GM19238 (cell line): ENCODE measurements around the gene CFDP1.

Experiments
- DNase-seq: peaks from one replicate; pipeline ENCODE4 v3.0.0; 2011; ENCODE audit warnings: low spot score; ENCODE audit not compliant: insufficient read length

CFDP1 gene

DNA sequence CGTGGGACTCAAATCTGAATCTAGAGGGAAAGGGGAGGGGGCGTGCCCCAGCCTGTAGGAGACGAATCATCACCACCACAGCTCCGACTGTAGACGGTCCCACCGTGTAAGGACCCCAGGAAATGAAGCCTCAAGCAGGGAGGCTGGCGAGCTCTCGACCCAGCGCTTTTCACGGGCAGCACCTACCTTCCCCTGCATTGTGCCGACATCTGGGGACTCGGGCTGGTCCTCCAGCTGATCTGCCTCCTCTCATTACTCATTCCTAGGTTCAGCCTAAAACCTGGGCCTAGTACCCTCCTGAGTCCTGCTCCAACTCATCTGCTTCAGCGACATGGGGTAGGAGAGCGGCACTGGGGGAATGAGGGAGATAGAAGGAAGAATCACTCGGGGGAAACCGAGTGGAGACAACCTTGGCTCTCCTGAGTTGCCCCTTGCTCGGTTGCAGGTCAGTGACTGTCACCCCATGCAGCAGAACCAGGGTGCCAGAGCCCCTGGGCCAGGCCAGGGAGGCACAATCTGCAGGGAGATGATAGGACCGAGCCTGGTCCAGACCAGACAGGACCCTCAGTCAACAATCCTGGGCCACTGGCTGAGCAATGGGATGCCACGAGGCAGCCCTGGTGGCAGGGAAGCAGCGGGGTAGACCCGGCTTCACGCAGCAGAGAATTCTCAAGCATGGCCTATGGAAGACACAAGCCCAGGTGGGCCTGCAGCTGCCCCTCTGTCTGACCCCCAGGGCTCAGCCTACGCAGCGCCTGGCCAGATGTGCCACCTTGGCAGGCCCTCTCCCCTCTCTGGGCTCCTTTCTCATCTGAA lies 181.0 kb downstream of the CFDP1 start:
- no peak for DNase-seq

DNA sequence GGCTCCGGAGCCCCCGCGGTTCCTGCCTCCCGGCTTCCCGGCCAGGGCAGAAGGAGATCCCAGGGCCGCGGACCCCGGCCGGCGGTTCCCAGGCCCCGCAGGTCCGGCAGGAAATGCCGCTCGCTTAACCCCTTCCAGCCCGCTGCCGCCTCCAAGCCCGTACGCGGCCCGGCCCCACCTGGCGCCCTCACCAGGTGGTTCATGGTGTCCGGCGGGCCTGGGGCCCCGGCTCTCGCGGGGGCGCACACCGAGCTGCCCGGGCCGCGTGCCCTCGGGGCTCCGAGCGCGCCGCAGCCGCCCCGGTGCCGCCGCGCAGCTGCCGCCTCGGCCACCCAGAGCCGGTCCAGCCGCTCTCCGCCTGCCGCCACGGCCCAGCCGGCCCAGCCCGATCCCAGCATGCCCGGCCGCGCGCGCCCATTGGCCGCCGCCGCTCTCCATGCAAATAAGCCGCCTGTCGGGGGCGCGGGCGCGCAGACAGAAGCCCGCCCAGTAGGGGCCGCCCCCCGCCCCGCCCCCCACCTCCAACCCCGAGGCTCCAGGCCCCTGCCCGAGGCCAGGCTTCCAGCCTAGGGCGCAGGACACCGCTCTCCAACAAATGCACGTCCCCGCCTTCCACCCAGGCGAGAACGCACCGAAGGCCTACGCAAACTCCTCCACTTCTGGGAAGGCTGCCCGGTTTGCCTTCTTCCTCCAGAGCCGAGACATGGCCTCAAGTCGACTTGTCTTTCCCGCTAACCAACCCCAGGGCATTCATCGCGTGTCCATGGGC lies 181.8 kb downstream of the CFDP1 start, which contains the start of gene BCAR1:
Gene BCAR1, minus strand, starts transcription at position 345 of the 769 bp plus-strand sequence. Its CDS starts 142 bp downstream, at position 203.
- peak; percentile 92 for DNase-seq

DNA sequence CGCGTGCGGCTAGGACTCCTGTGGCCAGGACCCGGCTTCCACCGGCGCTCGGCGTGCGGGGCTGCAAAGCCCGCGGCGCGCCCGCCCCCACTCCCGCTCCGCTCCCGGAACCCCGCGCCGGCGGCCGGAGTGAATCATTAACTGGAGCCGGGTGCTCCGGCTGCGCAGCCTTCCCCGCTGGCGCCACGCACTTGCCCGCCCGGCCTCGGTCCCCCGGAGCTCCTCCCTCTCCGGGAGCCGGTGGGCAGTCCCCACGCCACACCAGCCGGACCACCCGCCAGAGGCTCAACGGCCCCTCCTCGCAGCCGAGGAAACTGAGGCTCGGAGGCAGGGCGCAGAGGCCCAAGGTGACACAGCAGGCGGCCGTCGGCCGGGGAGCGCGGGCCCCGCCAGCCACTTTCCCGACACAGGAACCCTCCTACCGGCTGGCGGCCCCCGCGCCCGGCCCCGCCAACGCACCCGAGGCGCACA lies 182.5 kb downstream of the CFDP1 start:
- DNase-seq, result peak; percentile 80

DNA sequence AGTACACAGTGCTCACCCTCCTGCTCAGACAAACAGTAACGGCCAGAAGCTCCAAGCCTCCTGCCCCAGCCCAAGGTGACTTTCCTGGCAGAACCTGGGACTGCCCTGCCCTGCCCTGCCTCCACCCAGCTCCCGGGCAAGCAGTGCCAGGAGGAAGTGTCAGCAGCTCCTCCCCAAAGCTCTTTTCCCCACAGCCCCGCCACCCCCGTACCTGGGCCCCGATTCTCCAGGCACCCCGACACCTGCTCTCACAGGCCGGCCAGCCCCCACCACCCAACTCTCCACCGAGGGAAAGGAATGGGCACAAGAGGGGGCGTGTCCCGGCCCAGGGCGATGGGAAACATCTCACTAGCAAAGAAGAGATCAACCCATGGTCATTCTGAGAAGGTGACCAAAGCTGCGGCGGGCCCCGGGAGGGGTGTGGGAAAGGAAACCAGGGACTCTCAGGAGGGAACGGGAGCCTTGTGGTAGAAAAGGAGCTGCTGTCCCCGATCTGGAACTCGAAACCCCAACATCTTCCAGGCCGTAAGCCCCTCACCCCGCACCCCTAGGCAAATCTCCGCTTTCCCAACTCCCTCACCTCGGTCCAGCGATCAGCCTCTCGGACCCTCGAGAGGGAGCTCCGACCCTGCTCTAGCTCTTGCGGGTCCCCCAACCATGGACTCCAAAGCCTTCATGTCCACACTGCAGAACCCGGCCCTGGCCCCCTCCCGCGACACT lies 183.1 kb downstream of the CFDP1 start:
- DNase-seq, result no peak

DNA sequence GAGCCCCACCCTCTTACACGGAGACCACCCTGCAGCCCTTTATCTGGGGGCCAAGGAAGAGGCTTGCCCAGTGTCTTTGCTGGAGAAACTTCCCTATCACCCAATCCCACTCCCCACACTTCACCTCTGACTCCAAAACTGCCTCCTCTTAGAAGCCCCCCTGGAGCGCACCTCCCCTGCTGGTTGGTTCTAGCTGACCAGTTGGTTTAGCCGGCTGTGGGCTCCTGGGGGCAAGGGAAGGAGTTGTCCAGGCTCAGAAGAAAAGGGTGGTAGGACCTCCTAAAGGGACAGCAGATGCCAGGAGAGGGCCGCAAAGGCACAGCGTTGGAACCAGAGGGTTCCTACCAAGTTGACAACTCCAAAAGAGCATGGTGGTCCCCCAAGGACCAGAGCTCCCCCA lies 183.9 kb downstream of the CFDP1 start:
- DNase-seq, result no peak

DNA sequence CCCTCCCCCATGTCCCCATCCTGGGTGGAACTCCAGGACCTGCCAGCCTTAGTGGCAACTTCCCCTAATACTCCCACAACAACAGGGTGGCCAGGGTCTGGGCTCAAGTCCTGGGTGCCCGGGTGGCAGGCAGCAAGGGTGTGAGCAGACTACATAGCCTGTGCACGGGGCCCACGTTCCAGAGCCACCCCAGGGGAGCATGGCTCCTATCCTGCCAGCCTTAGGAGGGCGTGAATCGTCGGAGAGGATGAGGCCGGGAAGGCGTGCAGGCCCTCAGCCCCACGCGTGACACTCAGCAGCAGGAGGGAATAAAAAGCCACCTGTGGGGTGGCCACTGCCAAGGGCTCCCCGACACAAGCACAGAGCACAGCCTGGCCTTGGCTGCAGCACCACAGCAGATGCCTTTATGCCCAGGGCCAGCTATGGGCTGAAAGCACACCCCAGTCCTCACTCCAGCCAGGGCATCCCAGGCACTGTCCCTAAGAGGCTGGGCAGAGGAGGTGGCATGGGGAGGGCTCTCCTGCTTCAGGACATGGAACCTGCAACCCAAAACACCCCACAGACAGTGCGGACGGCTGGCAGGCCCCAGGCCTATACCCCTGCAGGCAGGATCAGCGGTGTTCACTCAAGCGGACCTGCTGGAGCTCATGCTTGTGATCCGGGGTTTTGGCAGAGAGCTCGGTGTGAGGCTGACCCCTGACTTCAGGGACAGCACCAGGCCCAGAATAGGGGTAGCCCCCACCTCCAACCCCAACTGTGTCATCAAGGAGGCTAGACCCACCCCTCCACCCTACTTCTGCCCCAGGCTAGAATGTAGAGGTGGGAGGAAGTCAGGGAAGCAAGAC lies 184.5 kb downstream of the CFDP1 start:
- DNase-seq, result no peak

- DNase-seq, result no peak
Observed at GRCh38 chr16:75248142-75248535, 185.2 kb downstream of the CFDP1 start.

DNA sequence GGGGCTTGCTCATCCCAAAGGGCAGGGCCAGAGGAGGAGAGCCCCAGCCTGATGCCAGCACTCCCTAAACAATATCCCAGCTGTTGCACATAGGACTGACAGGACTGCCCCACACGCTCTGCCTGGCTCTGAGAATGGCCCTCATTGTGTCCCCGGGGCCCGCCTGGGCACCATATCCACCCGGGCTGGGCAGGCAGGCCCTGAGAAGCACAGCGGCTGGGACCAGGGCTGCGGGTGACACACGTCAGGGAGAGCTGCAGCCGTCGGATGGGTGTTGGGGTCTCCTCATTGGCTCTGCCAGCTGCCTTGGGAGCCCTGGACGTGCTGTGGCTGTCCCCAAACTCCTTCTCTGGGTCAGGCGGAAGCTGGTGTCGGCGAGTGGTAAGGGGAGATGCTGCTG lies 186.1 kb downstream of the CFDP1 start:
- no peak for DNase-seq

- no peak for DNase-seq
Observed at GRCh38 chr16:75246504-75247205, 186.6 kb downstream of the CFDP1 start.

DNA sequence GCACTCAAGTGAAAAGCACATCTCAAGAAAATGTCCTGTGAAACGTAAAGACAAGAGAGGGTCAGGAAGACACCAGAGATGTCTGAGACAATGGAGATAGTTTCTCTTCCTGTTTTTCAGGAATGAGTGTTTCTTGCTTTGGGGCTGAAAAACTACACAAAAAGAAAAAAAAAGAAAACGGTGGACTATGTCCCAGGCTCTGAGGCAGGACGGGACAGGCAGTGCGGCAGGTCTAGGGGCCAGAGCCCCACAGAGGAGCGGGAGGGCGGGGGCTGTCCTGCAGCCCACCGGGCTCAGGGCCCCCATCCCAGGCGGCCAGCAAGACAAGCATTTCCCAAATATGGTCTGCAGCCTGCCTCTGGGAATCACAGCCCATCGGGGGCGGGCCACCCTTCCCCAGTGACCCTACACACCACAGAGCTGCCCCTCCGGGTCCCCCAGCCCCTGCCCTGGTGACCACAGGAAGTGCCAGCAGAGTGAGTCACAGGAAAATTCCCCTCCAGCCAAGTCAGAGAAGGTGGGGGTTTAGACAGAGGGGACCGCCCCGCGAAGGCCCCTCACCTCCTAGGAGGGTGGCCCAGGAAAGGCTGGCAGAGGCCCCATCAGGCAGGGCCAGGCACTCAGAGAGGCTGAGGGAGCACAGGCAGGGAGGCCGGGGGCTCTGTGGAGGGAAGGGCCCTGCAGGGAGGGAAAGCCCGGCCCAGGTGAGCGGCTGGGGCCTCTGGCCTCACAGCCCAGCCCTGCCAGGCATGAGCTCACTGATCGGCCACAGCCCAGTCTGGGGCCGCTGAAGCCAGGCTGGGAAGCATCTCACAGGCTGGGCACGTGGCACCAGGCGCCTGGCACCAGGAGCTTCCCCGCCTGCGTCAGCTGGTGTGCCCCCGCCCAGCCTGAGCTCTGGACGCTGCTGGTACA lies 188.2 kb downstream of the CFDP1 start:
- no peak for DNase-seq

- DNase-seq, result no peak
Observed at GRCh38 chr16:75244225-75244809, 189.0 kb downstream of the CFDP1 start.
